Endothelial cell of umbilical vein (primary cell): Measurements from ENCODE around the gene PPP1R9B. TPM values are rescaled to one million over a fixed set of nuclear protein-coding genes. Genes with fewer than 3 reads are reported as not detected.

Source experiments
- BruUV-seq: library from RNA; stranded (reverse); fragments of 400-500 nt; replicated peaks from 2 replicates; lab custom pipeline; 2021; lab: Mats Ljungman, UMichigan
- CTCF ChIA-PET: fragments of 300-600, 350-600 bp; sonication (Branson Sonifier 250); formaldehyde crosslinking; loops from one replicate; lab custom pipeline; 2021; ENCODE audit warnings: antibody characterized with exemption, inconsistent platforms; lab: Charles Lee
- POLR2A ChIA-PET: fragments of 300-600, 350-600 bp; sonication (Branson Sonifier 250); formaldehyde crosslinking; loops from one replicate; lab custom pipeline; 2021; ENCODE audit warnings: antibody characterized with exemption, inconsistent platforms; lab: Charles Lee
- DNase-seq: peaks from one replicate; pipeline ENCODE4 v3.0.0-alpha.2; 2011; ENCODE audit warnings: low read depth, low spot score
- FAIRE-seq: peaks from 2 replicates; lab custom pipeline; 2011; peaks lifted over from hg19 to GRCh38; lab: Jason Lieb, UNC
- H2AFZ ChIP-seq: 2 replicates; pipeline ENCODE4 v1.6.0; 2012; ENCODE audit warnings: low read depth, low read length, control low read depth, inconsistent platforms
- H3K27ac ChIP-seq: 2 replicates; pipeline ENCODE4 v1.5.1; 2011; ENCODE audit warnings: low read depth, mild to moderate bottlenecking, control low read depth, low read length, moderate library complexity; ENCODE audit not compliant: insufficient read depth
- H3K27me3 ChIP-seq, 2 experiments: 2 replicates each; pipeline versions ENCODE4 v1.6.0 to v1.6.1; 2011; ENCODE audit warnings: low read length in 2 of 2, mixed read lengths in 1 of 2; ENCODE audit not compliant: control insufficient read depth in 2 of 2, insufficient read depth in 2 of 2
- H3K36me3 ChIP-seq, 2 experiments: 2 replicates in 1 of 2; 3 replicates in 1 of 2; pipeline ENCODE4 v1.5.1; 2011; ENCODE audit warnings: low read length in 2 of 2, mild to moderate bottlenecking in 1 of 2, moderate library complexity in 1 of 2; ENCODE audit not compliant: control insufficient read depth in 2 of 2, insufficient read depth in 2 of 2; ENCODE audit errors: extremely low read depth in 1 of 2
- H3K4me1 ChIP-seq: 3 replicates; pipeline ENCODE4 v1.5.1; 2011; ENCODE audit warnings: mild to moderate bottlenecking, low read length; ENCODE audit not compliant: control insufficient read depth, insufficient read depth; ENCODE audit errors: extremely low read depth
- H3K4me2 ChIP-seq: 2 replicates; pipeline ENCODE4 v1.6.1; 2011; ENCODE audit warnings: low read length, control low read depth, mixed read lengths; ENCODE audit not compliant: insufficient read depth
- H3K4me3 ChIP-seq, 3 experiments: fragments of 200-600 bp in 1 of 3; sonication (generic), shearing (Covaris generic) in 1 of 3; replicated peaks in 1 of 3; 2 replicates each; pipeline ENCODE4 v1.5.1; 2011 to 2016; ENCODE audit warnings: control low read depth in 3 of 3, low read length in 3 of 3, mild to moderate bottlenecking in 2 of 3, inconsistent platforms in 1 of 3, low read depth in 1 of 3, moderate library complexity in 1 of 3; ENCODE audit not compliant: insufficient read depth in 1 of 3
- H3K79me2 ChIP-seq: 2 replicates; pipeline ENCODE4 v1.6.0; 2012; ENCODE audit warnings: low read length, inconsistent platforms; ENCODE audit not compliant: control insufficient read depth, insufficient read depth
- H3K9ac ChIP-seq: replicated peaks from 2 replicates; pipeline ENCODE3; 2011; ENCODE audit warnings: low read length, control low read depth; ENCODE audit not compliant: insufficient read depth; ENCODE audit errors: extremely low read depth
- H3K9me1 ChIP-seq: replicated peaks from 3 replicates; pipeline ENCODE4 v1.6.0; 2011; ENCODE audit warnings: mild to moderate bottlenecking, low read length; ENCODE audit not compliant: control insufficient read depth, insufficient read depth; ENCODE audit errors: extremely low read depth
- H3K9me3 ChIP-seq: replicated peaks from 2 replicates; pipeline ENCODE4 v1.5.1; 2012; ENCODE audit warnings: low read length, inconsistent platforms; ENCODE audit not compliant: control insufficient read depth, insufficient read depth
- H4K20me1 ChIP-seq: replicated peaks from 2 replicates; pipeline ENCODE3; 2011; ENCODE audit warnings: mild to moderate bottlenecking, low read length; ENCODE audit not compliant: control insufficient read depth, insufficient read depth; ENCODE audit errors: extremely low read depth
- CTCF ChIP-seq, 2 donors: IDR thresholded peaks; 1 replicate in 1 of 2; 2 replicates in 1 of 2; pipeline ENCODE4 v1.5.1; 2011; ENCODE audit warnings: low read length in 2 of 2, mild to moderate bottlenecking in 2 of 2, moderate library complexity in 2 of 2, control low read depth in 1 of 2, inconsistent platforms in 1 of 2, low read depth in 1 of 2; ENCODE audit not compliant: insufficient read depth in 1 of 2; ENCODE audit errors: extremely low read depth in 1 of 2
- EZH2 ChIP-seq: IDR thresholded peaks from 2 replicates; pipeline ENCODE4 v1.6.1; 2012; ENCODE audit warnings: borderline replicate concordance, low read depth, mild to moderate bottlenecking, moderate library complexity, low read length, inconsistent platforms; ENCODE audit not compliant: severe bottlenecking
- FOS ChIP-seq: IDR thresholded peaks from 2 replicates; pipeline ENCODE4 v1.6.1; 2011; ENCODE audit warnings: mild to moderate bottlenecking, low read length, moderate library complexity, borderline replicate concordance; ENCODE audit not compliant: insufficient read depth
- GATA2 ChIP-seq: IDR thresholded peaks from 2 replicates; pipeline ENCODE4 v1.7.0; 2011; ENCODE audit warnings: low read depth, mild to moderate bottlenecking, moderate library complexity, mixed read lengths, low read length; ENCODE audit not compliant: insufficient read length, insufficient read depth
- JUN ChIP-seq: IDR thresholded peaks from 2 replicates; pipeline ENCODE4 v1.6.1; 2011; ENCODE audit warnings: borderline replicate concordance, low read depth; ENCODE audit not compliant: insufficient read length, insufficient read depth
- MAX ChIP-seq: IDR thresholded peaks from 2 replicates; pipeline ENCODE4 v1.6.1; 2011; ENCODE audit not compliant: insufficient read depth, insufficient read length
- MYC ChIP-seq: IDR thresholded peaks from one replicate; pipeline ENCODE4 v1.6.1; 2011; ENCODE audit warnings: mild to moderate bottlenecking, low read depth, low read length
- POLR2A ChIP-seq: IDR thresholded peaks from 2 replicates; pipeline ENCODE4 v1.6.1; 2012; ENCODE audit warnings: low read depth, mild to moderate bottlenecking, control low read depth, low read length
- POLR2AphosphoS5 ChIP-seq: IDR thresholded peaks from 2 replicates; pipeline ENCODE4 v1.6.1; 2012; ENCODE audit warnings: low read depth, mild to moderate bottlenecking, control low read depth, low read length, moderate library complexity; ENCODE audit not compliant: insufficient read depth
- dilution Hi-C: fragments of 300-500 bp; cut with MboI; formaldehyde crosslinking; loops from one replicate; pipeline ENCODE4 v1.15.0; 2019; ENCODE audit warnings: low sequenced_read_pairs; ENCODE audit not compliant: extremely low pct_ligation_motif_present
- intact Hi-C: fragments of 100-400 bp; cut with micrococcal nuclease; formaldehyde crosslinking; loops from one replicate; pipeline ENCODE4 v1.10.0; 2022
- polyA plus RNA-seq, 4 experiments: library from polyadenylated mRNA; depleted of rRNA in 3 of 4; stranded (reverse) in 3 of 4; unstranded in 1 of 4; fragments of >200 nt; gene quantifications; 2 replicates each; pipeline versions ENCODE4 v1.2.1 to v1.2.3, GENCODE V29; 2011 to 2012; ENCODE audit warnings: missing spikeins in 1 of 4
- total RNA-seq: library from RNA; stranded (reverse); gene quantifications from 2 replicates; pipeline ENCODE4 v1.2.3, GENCODE V29; 2021

Gene PPP1R9B
- total and polyA plus RNA-seq, 2 donors (not counting 3 experiments of a cell fraction or from before 2014, with no cell fraction given) = 20.1 to 60.2 TPM

GRCh38 chr17:50129353-50129727 lies 21.1 kb downstream of the PPP1R9B start:
- Histone ChIP-seq H3K9me1 (no peaks in the 10 kb centered on the region), H3K9ac (no peak overlapping the region), H3K4me2 (no peak overlapping the region), H3K27ac (no peak overlapping the region), H3K4me1 (peaks cover 21% of the 10 kb centered on the region), H3K36me3 (peaks cover 0 to 2% of the 10 kb centered on the region in 2 experiments), H3K27me3 (no peaks in the 10 kb centered on the region), H3K4me3 (peak overlapping the region in 2 of 3 experiments; percentile 22 to 53), H2AFZ (peak overlapping the region; percentile 40), H4K20me1 (no peaks in the 10 kb centered on the region), H3K9me3 (no peaks in the 10 kb centered on the region), H3K79me2 (no peaks in the 10 kb centered on the region)
- FAIRE-seq = no peak
- ChIA-PET CTCF (interaction anchor here (0.7 to 3.9 kb wide), 9 partner anchors 11 to 163 kb away, joined by 3 to 37 read pairs (median 8); no protein-coding TSS in a partner anchor), POLR2A (no interaction called here)
- TF ChIP-seq GATA2 (no peak), MAX (no peak), POLR2A (no peak), EZH2 (no peak), CTCF (IDR thresholded peaks at IDR 0.05; ENCODE audit: extremely low read depth in 1 of 2, insufficient read depth in 1 of 2, low read depth in 1 of 2, low read length in 2 of 2) (no peak), MYC (no peak), FOS (no peak), JUN (no peak), POLR2AphosphoS5 (no peak)
- DNase-seq = no peak
- dilution Hi-C loops (no loop called here), intact Hi-C loops (no loop called here)
- BruUV-seq = no TSS peak
